Endothelial cell of umbilical vein (primary cell): ENCODE measurements around the gene XRCC4.

Experiments used
- EZH2 ChIP-seq: IDR thresholded peaks from 2 replicates; pipeline ENCODE4 v1.6.1; 2012; ENCODE audit warnings: borderline replicate concordance, low read depth, mild to moderate bottlenecking, moderate library complexity, low read length, inconsistent platforms; ENCODE audit not compliant: severe bottlenecking
- FOS ChIP-seq: IDR thresholded peaks from 2 replicates; pipeline ENCODE4 v1.6.1; 2011; ENCODE audit warnings: mild to moderate bottlenecking, low read length, moderate library complexity, borderline replicate concordance; ENCODE audit not compliant: insufficient read depth
- JUN ChIP-seq: IDR thresholded peaks from 2 replicates; pipeline ENCODE4 v1.6.1; 2011; ENCODE audit warnings: borderline replicate concordance, low read depth; ENCODE audit not compliant: insufficient read length, insufficient read depth
- POLR2A ChIP-seq: IDR thresholded peaks from 2 replicates; pipeline ENCODE4 v1.6.1; 2012; ENCODE audit warnings: low read depth, mild to moderate bottlenecking, control low read depth, low read length
- TF ChIP-seq, protein P1 (sequence below), 2 donors: IDR thresholded peaks; 1 replicate in 1 of 2; 2 replicates in 1 of 2; pipeline ENCODE4 v1.5.1; 2011; ENCODE audit warnings: low read length in 2 of 2, mild to moderate bottlenecking in 2 of 2, moderate library complexity in 2 of 2, control low read depth in 1 of 2, inconsistent platforms in 1 of 2, low read depth in 1 of 2; ENCODE audit not compliant: insufficient read depth in 1 of 2; ENCODE audit errors: extremely low read depth in 1 of 2
- TF ChIP-seq, protein P2 (sequence below): IDR thresholded peaks from 2 replicates; pipeline ENCODE4 v1.6.1; 2011; ENCODE audit not compliant: insufficient read depth, insufficient read length

DNA sequence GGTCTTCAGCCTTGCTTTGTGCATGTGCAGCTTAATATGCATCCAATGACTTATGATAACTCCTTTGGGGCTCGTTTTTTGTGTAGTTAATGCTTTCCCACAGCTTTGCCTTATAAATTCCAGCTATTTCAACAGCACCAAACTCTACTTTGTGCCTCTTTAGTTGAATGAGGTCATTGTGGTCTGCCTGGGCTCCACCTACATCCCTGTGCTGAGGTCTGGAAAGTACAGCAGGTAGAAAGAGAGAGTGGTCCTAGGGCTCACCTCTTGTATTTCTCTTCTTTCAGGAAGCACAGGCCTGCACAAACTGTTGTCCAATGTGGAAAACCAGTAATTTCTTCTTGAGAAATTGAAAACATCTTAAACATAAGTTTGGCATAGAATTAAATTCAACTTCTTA is 167.2 kb downstream of the XRCC4 start:
- TF ChIP-seq, protein P1, sequence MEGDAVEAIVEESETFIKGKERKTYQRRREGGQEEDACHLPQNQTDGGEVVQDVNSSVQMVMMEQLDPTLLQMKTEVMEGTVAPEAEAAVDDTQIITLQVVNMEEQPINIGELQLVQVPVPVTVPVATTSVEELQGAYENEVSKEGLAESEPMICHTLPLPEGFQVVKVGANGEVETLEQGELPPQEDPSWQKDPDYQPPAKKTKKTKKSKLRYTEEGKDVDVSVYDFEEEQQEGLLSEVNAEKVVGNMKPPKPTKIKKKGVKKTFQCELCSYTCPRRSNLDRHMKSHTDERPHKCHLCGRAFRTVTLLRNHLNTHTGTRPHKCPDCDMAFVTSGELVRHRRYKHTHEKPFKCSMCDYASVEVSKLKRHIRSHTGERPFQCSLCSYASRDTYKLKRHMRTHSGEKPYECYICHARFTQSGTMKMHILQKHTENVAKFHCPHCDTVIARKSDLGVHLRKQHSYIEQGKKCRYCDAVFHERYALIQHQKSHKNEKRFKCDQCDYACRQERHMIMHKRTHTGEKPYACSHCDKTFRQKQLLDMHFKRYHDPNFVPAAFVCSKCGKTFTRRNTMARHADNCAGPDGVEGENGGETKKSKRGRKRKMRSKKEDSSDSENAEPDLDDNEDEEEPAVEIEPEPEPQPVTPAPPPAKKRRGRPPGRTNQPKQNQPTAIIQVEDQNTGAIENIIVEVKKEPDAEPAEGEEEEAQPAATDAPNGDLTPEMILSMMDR (IDR thresholded peaks at IDR 0.05; ENCODE audit: extremely low read depth in 1 of 2, insufficient read depth in 1 of 2, low read depth in 1 of 2, low read length in 2 of 2), result no peak
- TF ChIP-seq POLR2A (no peak), JUN (no peak), EZH2 (no peak), FOS (no peak)
- TF ChIP-seq, protein P2, sequence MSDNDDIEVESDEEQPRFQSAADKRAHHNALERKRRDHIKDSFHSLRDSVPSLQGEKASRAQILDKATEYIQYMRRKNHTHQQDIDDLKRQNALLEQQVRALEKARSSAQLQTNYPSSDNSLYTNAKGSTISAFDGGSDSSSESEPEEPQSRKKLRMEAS, result no peak
